Progenitor cell of endocrine pancreas (in vitro differentiated cells): Measurements from ENCODE around the gene AK2. TPM values are rescaled to one million over a fixed set of nuclear protein-coding genes. Genes with fewer than 3 reads are reported as not detected.

Experiments used
- DNase-seq: peaks from one replicate; pipeline ENCODE4 v3.0.0; 2021; ENCODE audit warnings: low spot score; ENCODE audit not compliant: unreplicated experiment
- H3K27ac Mint-ChIP-seq: 2 replicates; pipeline ENCODE4 v1.8.0; 2021; ENCODE audit warnings: mild to moderate bottlenecking, moderate library complexity, mixed read lengths
- H3K27me3 Mint-ChIP-seq: 2 replicates; pipeline ENCODE4 v1.8.0; 2021; ENCODE audit warnings: mixed read lengths
- H3K36me3 Mint-ChIP-seq: 2 replicates; pipeline ENCODE4 v1.8.0; 2022; ENCODE audit warnings: mixed read lengths; ENCODE audit not compliant: insufficient read depth
- H3K4me1 Mint-ChIP-seq: 2 replicates; pipeline ENCODE4 v1.8.0; 2021; ENCODE audit warnings: low read depth, mixed read lengths
- H3K4me3 Mint-ChIP-seq: 2 replicates; pipeline ENCODE4 v1.8.0; 2021; ENCODE audit warnings: low read depth, mild to moderate bottlenecking, moderate library complexity, mixed read lengths
- H3K9me3 Mint-ChIP-seq: 2 replicates; pipeline ENCODE4 v1.8.0; 2021; ENCODE audit warnings: low read depth, mixed read lengths
- CTCF ChIP-seq: fragments of 200-600 bp; sonication (generic); IDR thresholded peaks from one replicate; pipeline ENCODE4 v1.5.0; 2021; ENCODE audit warnings: antibody characterized with exemption, mild to moderate bottlenecking; ENCODE audit not compliant: unreplicated experiment
- total RNA-seq: library from RNA; stranded (reverse); gene quantifications from 2 replicates; pipeline ENCODE4 v1.2.1, GENCODE V29; 2021

Gene AK2
- total RNA-seq, 1 donor from 2014 or later: 116 TPM

- DNase-seq: peak; percentile 48
- H3K4me3 Mint-ChIP-seq: peak overlapping the region; percentile 77
- no peaks in the 10 kb centered on the region for H3K9me3 Mint-ChIP-seq
- H3K4me1 Mint-ChIP-seq: peaks cover 17% of the 10 kb centered on the region
- no peak overlapping the region for H3K27ac Mint-ChIP-seq
- no peaks in the 10 kb centered on the region for H3K36me3 Mint-ChIP-seq
- peaks cover 16% of the 10 kb centered on the region for H3K27me3 Mint-ChIP-seq
- TF ChIP-seq CTCF: peak; percentile 6
These were observed 72.8 kb downstream of the AK2 start for GRCh38 chr1:32963746-32964460.

DNA sequence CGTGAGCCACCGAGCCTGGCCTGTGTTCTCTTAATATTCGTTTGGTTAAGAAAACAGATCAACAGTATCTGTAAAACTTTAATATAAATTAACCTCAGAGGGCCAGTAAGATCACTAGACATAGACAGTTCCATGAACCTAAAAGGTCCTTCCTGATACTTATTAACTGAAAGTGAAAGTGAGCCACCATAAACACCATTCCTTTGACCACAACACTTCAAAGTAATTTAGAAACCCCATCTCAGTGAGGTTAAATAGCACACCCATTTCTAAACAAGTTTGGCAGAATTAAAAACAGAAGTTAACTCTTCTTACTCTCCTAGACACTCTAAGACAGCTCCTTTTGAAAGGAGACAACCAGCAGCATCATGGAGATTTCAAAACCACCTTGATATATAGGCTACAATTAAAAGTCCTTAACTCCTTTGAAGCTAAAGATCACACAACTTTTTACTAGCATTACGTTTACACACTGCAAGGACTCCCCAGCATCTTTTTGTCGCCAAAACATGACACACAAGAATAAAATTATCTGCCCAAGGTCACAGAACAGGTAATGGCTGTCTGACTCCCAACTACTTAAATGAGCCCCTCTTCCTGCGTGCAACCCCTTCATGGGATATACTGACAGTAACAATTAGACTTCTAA, 74.3 kb downstream of the AK2 start:
- no peak for TF ChIP-seq CTCF
- Mint-ChIP-seq H3K27me3 (peaks cover 2% of the 10 kb centered on the region), H3K27ac (peak overlapping the region; percentile 75), H3K9me3 (no peaks in the 10 kb centered on the region), H3K4me1 (peaks cover 17% of the 10 kb centered on the region), H3K4me3 (peak overlapping the region; percentile 77), H3K36me3 (no peaks in the 10 kb centered on the region)
- no peak for DNase-seq

DNA sequence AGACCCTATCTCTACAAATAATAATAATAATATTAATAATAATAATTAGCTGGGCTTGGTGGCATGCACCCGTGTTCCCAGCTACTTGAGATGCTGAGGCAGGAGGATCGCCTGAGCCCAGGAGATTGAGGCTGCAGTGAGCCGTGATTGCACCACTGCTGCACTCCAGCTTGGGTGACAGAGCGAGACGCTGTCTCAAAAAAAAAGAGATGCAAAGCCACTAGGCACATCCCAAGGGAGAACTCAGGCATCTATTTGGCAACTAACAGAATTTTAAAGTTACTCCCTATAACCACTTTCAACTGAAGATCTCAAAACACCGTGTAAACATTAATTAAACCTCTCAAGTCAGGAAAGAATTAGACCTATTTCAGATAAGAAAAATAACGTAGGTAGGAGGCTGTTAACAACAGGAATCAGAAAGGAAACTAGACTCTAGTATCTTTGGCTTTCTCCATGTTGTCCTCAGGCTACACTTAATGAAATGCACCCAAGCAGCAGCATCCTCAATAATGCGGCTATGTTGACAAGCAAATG, 75.8 kb downstream of the AK2 start:
- Mint-ChIP-seq H3K4me3 (no peak overlapping the region), H3K36me3 (no peaks in the 10 kb centered on the region), H3K27ac (no peak overlapping the region), H3K27me3 (no peaks in the 10 kb centered on the region), H3K9me3 (no peaks in the 10 kb centered on the region), H3K4me1 (peaks cover 17% of the 10 kb centered on the region)
- DNase-seq: no peak
- no peak for TF ChIP-seq CTCF

GRCh38 chr1:32960342-32960741, 76.3 kb downstream of the AK2 start:
- Mint-ChIP-seq H3K27ac (no peak overlapping the region), H3K4me1 (peaks cover 17% of the 10 kb centered on the region), H3K9me3 (no peaks in the 10 kb centered on the region), H3K36me3 (no peaks in the 10 kb centered on the region), H3K27me3 (no peaks in the 10 kb centered on the region), H3K4me3 (no peak overlapping the region)
- DNase-seq: no peak
- no peak for TF ChIP-seq CTCF

- no peak for DNase-seq
- no peak for TF ChIP-seq CTCF
- Mint-ChIP-seq H3K4me3 (no peak overlapping the region), H3K27me3 (no peaks in the 10 kb centered on the region), H3K4me1 (peaks cover 17% of the 10 kb centered on the region), H3K27ac (no peak overlapping the region), H3K9me3 (no peaks in the 10 kb centered on the region), H3K36me3 (peaks cover 2% of the 10 kb centered on the region)
These were observed 77.9 kb downstream of the AK2 start for GRCh38 chr1:32958827-32959226.

Other genes with a start within 250 kb of the AK2 start
- 101 and 110 TPM in 2 replicates for gene YARS1, start 219.5 kb downstream of the AK2 start, total RNA-seq
- gene S100PBP, start 219.2 kb downstream of the AK2 start, total RNA-seq: 62.6 and 66.1 TPM in 2 replicates
- 6.3 and 7.8 TPM in 2 replicates for gene FNDC5, start 166.0 kb downstream of the AK2 start, total RNA-seq
- gene HPCA, start 150.4 kb downstream of the AK2 start, total RNA-seq: 0.96 and 1.1 TPM in 2 replicates
- gene TMEM54, start 135.5 kb downstream of the AK2 start, total RNA-seq: 23.2 and 27.0 TPM in 2 replicates
- 14.2 and 16.4 TPM in 2 replicates for gene RNF19B, start 72.1 kb downstream of the AK2 start, total RNA-seq
- 4.8 and 5.2 TPM in 2 replicates for gene AZIN2, start 44.3 kb upstream of the AK2 start, total RNA-seq
- gene TRIM62, start 145.2 kb upstream of the AK2 start, total RNA-seq: 6.6 and 7.4 TPM in 2 replicates
- 72.0 and 79.3 TPM in 2 replicates for gene ZNF362, start 219.6 kb upstream of the AK2 start, total RNA-seq